Muscle of arm (tissue), 12 donors: ENCODE measurements around the gene HOMEZ. TPM values are rescaled to one million over a fixed set of nuclear protein-coding genes. Genes with fewer than 3 reads are reported as not detected.

Experiments used
- DNase-seq: peaks from one replicate; pipeline ENCODE4 v3.0.0-alpha.2; 2013
- polyA plus RNA-seq, 12 donors: library from polyadenylated mRNA; unstranded; fragments of 120-200 nt; gene quantifications; one replicate each; pipeline ENCODE4 v1.2.1, GENCODE V29; 2013; ENCODE audit not compliant: insufficient read length in 12 of 12

HOMEZ gene
- polyA plus RNA-seq, 12 donors, result 9.1 to 25.5 (median 10.7) TPM; not detected in 1

GRCh38 chr14:23310546-23310945 lies 24.6 kb upstream of the HOMEZ start:
- no peak for DNase-seq

- no peak for DNase-seq
These were observed 23.0 kb upstream of the HOMEZ start for GRCh38 chr14:23308721-23309445.

- DNase-seq, result no peak
These were observed 22.0 kb upstream of the HOMEZ start for GRCh38 chr14:23307687-23308644.

GRCh38 chr14:23307146-23307530 lies 21.2 kb upstream of the HOMEZ start:
- no peak for DNase-seq

- peak; percentile 94 for DNase-seq
These were observed 20.6 kb upstream of the HOMEZ start, which contains the start of gene BCL2L2 for GRCh38 chr14:23306412-23307145. TSS of gene BCL2L2 (plus strand) at chr14:23306833. CDS start at chr14:23307768, 935 bp downstream.

GRCh38 chr14:23302290-23303225 lies 16.6 kb upstream of the HOMEZ start, which contains the start of gene PPP1R3E:
TSS of gene PPP1R3E (minus strand) at chr14:23302859. CDS start at chr14:23302576, 283 bp downstream.
- DNase-seq, result peak; percentile 62

- no peak for DNase-seq
These were observed 16.0 kb upstream of the HOMEZ start for GRCh38 chr14:23301969-23302289.

- DNase-seq, result peak; percentile 98
These were observed 15.5 kb upstream of the HOMEZ start for GRCh38 chr14:23301288-23301968.

- DNase-seq, result peak; percentile 31
These were observed 14.8 kb upstream of the HOMEZ start for GRCh38 chr14:23300687-23301223.

- no peak for DNase-seq
These were observed 14.2 kb upstream of the HOMEZ start for GRCh38 chr14:23299986-23300686.

- no peak for DNase-seq
These were observed 13.5 kb upstream of the HOMEZ start for GRCh38 chr14:23299211-23299957.

- DNase-seq, result no peak
These were observed 11.8 kb upstream of the HOMEZ start for GRCh38 chr14:23297611-23298277.

GRCh38 chr14:23297096-23297495 lies 11.2 kb upstream of the HOMEZ start:
- DNase-seq, result no peak

GRCh38 chr14:23296012-23296777 lies 10.3 kb upstream of the HOMEZ start:
- DNase-seq, result no peak

GRCh38 chr14:23294734-23295561 lies 9.0 kb upstream of the HOMEZ start:
- DNase-seq, result peak; percentile 49

GRCh38 chr14:23286902-23287479 lies 1.1 kb upstream of the HOMEZ start:
- DNase-seq, result no peak
